Gastrocnemius medialis (tissue), 4 donors: ENCODE data around the gene SAP30BP.

Experiments used
- CTCF ChIP-seq, 5 experiments: fragments of 450-650 bp in 3 of 5; fragments of 200-600 bp in 2 of 5; sonication (generic) in 2 of 5; IDR thresholded peaks in 4 of 5; conservative IDR thresholded peaks in 1 of 5; 1 replicate in 4 of 5; 2 replicates in 1 of 5; pipeline ENCODE4 v1.5.1; 2016 to 2019; ENCODE audit warnings: antibody characterized with exemption in 5 of 5, mild to moderate bottlenecking in 3 of 5, moderate library complexity in 3 of 5
- POLR2A ChIP-seq, 2 donors: fragments of 450-650 bp; IDR thresholded peaks; one replicate each; pipeline ENCODE4 v1.6.1; 2017; ENCODE audit warnings: antibody characterized with exemption in 2 of 2, mild to moderate bottlenecking in 2 of 2, moderate library complexity in 2 of 2

DNA sequence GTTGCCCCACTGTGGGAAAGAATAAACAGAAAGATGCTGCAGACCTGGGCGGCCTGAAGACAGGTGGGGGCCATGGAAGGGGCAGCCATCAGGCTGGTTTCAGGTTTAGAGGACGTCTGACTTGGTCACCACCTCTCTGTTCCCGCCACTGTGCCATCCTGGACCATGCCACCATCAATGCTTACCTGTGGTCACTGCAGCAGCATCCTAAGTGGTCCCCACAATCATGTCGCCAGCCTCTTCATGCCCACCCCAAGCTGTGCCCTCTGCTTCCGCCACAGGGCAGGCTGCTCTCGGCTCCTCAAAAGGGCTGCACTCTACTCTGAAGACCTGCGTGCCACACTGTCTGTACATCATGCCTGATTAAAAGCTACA lies 23.5 kb upstream of the SAP30BP start:
- TF ChIP-seq POLR2A (IDR thresholded peaks at IDR 0.05) (no peak), CTCF (IDR thresholded peaks at IDR 0.05 in 4 of 5, conservative IDR thresholded peaks at IDR 0.05 in 1 of 5) (no peak)
